Suprapubic skin (tissue), 3 donors: ENCODE data around the gene LMAN1.

Experiments
- POLR2A ChIP-seq, 2 donors: fragments of 450-650 bp; IDR thresholded peaks; one replicate each; pipeline ENCODE4 v1.6.1; 2017; ENCODE audit warnings: antibody characterized with exemption in 2 of 2, mild to moderate bottlenecking in 2 of 2, moderate library complexity in 2 of 2
- TF ChIP-seq, protein P1 (sequence below), 2 donors: fragments of 200-600 bp in 1 of 2; fragments of 450-650 bp in 1 of 2; sonication (generic) in 1 of 2; IDR thresholded peaks; one replicate each; pipeline ENCODE4 v1.5.1; 2016 to 2019; ENCODE audit warnings: antibody characterized with exemption in 2 of 2, mild to moderate bottlenecking in 1 of 2, moderate library complexity in 1 of 2

DNA sequence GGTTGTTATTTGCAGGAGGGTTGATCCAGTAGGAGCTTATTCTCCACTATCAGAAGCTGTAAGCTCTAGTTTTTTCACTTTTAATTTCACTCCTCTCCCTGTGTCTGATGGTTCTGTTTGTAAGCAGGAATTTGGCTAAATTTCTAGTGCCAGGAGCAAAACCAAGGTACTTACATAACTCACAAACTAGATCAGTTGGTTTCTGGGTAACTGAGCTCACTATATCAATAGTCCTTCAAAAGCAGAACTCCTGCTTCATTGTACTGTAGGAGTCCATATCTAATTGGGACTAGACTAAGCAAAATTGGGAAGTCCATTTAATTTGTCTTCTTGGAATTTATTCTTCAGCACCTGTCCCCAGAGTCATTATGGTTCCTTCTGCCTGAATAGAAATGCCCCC lies 65.7 kb downstream of the LMAN1 start:
- TF ChIP-seq, protein P1, sequence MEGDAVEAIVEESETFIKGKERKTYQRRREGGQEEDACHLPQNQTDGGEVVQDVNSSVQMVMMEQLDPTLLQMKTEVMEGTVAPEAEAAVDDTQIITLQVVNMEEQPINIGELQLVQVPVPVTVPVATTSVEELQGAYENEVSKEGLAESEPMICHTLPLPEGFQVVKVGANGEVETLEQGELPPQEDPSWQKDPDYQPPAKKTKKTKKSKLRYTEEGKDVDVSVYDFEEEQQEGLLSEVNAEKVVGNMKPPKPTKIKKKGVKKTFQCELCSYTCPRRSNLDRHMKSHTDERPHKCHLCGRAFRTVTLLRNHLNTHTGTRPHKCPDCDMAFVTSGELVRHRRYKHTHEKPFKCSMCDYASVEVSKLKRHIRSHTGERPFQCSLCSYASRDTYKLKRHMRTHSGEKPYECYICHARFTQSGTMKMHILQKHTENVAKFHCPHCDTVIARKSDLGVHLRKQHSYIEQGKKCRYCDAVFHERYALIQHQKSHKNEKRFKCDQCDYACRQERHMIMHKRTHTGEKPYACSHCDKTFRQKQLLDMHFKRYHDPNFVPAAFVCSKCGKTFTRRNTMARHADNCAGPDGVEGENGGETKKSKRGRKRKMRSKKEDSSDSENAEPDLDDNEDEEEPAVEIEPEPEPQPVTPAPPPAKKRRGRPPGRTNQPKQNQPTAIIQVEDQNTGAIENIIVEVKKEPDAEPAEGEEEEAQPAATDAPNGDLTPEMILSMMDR (IDR thresholded peaks at IDR 0.05), result no peak
- TF ChIP-seq POLR2A (IDR thresholded peaks at IDR 0.05), result no peak
